Measurements from ENCODE around the gene TTLL6.
"Not testable (repeated sequence)": the region's sequence is repeated elsewhere in the genome, so short reads cannot be mapped to it uniquely, and the experiment has no call there.

TTLL6 gene

GRCh38 chr17:48719642-48720265 is 97.3 kb downstream of the TTLL6 start:
- DNase-seq (ENCODE audit: low spot score): peak; percentile 41
- no peak for TF ChIP-seq CTCF (IDR thresholded peaks at IDR 0.05; ENCODE audit: extremely low read depth, missing control alignments)

- TF ChIP-seq CTCF (IDR thresholded peaks at IDR 0.05; ENCODE audit: extremely low read depth, missing control alignments): no peak
- peak; percentile 30 for DNase-seq (ENCODE audit: low spot score)
Observed at GRCh38 chr17:48718761-48719641, 98.0 kb downstream of the TTLL6 start.

- DNase-seq (ENCODE audit: low spot score): peak; percentile 26
- no peak for TF ChIP-seq CTCF (IDR thresholded peaks at IDR 0.05; ENCODE audit: extremely low read depth, missing control alignments)
Observed at GRCh38 chr17:48718227-48718760, 98.7 kb downstream of the TTLL6 start.

- DNase-seq (ENCODE audit: low spot score): no peak
- TF ChIP-seq CTCF (IDR thresholded peaks at IDR 0.05; ENCODE audit: extremely low read depth, missing control alignments): no peak
Observed at GRCh38 chr17:48717367-48718226, 99.4 kb downstream of the TTLL6 start.

GRCh38 chr17:48716549-48716948 is 100.5 kb downstream of the TTLL6 start:
- not testable (repeated sequence) for DNase-seq (ENCODE audit: low spot score)

GRCh38 chr17:48715496-48716399 is 101.3 kb downstream of the TTLL6 start:
- no peak for TF ChIP-seq CTCF (IDR thresholded peaks at IDR 0.05; ENCODE audit: extremely low read depth, missing control alignments)
- no peak for DNase-seq (ENCODE audit: low spot score)

Measured in GM20000 (cell line).